GM18909 (cell line): ENCODE data around the gene UTF1.
"Not testable (repeated sequence)": the region's sequence is repeated elsewhere in the genome, so short reads cannot be mapped to it uniquely, and the experiment has no call there.

ENCODE experiments used
- ATAC-seq: cut with Tn5 transposase; IDR thresholded peaks from one replicate; pipeline ENCODE4 v1.9.1; 2021; ENCODE audit warnings: mild to moderate bottlenecking; ENCODE audit not compliant: unreplicated experiment, poor library complexity

Gene UTF1

GRCh38 chr10:133224756-133225372 is 5.2 kb upstream of the UTF1 start:
- no peak for ATAC-seq

GRCh38 chr10:133225707-133226191 is 4.3 kb upstream of the UTF1 start:
- no peak for ATAC-seq

GRCh38 chr10:133226251-133226808 is 3.7 kb upstream of the UTF1 start:
- no peak for ATAC-seq

- no peak for ATAC-seq
These were observed 2.8 kb upstream of the UTF1 start for GRCh38 chr10:133227256-133227655.

GRCh38 chr10:133229265-133230043 is 563 bp upstream of the UTF1 start:
- no peak for ATAC-seq

GRCh38 chr10:133230387-133231195 is 574 bp downstream of the UTF1 start:
- no peak for ATAC-seq

GRCh38 chr10:133231244-133231945 is 1.4 kb downstream of the UTF1 start:
- no peak for ATAC-seq

GRCh38 chr10:133231946-133232574 is 2.0 kb downstream of the UTF1 start:
- ATAC-seq = no peak

GRCh38 chr10:133234796-133235195 is 4.8 kb downstream of the UTF1 start:
- not testable (repeated sequence) for ATAC-seq

- no peak for ATAC-seq
These were observed 5.3 kb downstream of the UTF1 start for GRCh38 chr10:133235265-133235855.

GRCh38 chr10:133235932-133236331 is 5.9 kb downstream of the UTF1 start:
- no peak for ATAC-seq

- ATAC-seq = no peak
These were observed 6.6 kb downstream of the UTF1 start for GRCh38 chr10:133236401-133237240.

- no peak for ATAC-seq
These were observed 7.2 kb downstream of the UTF1 start for GRCh38 chr10:133237241-133237587.

- no peak for ATAC-seq
These were observed 7.8 kb downstream of the UTF1 start, which contains the start of gene VENTX for GRCh38 chr10:133237588-133238465. VENTX (plus strand) TSS chr10:133237855; CDS start chr10:133237915, 60 bp downstream.

GRCh38 chr10:133238466-133238804 is 8.4 kb downstream of the UTF1 start:
- ATAC-seq = no peak

GRCh38 chr10:133239990-133240389 is 10.0 kb downstream of the UTF1 start:
- no peak for ATAC-seq

GRCh38 chr10:133241501-133242205 is 11.6 kb downstream of the UTF1 start:
- no peak for ATAC-seq
